AG04450 (cell line): ENCODE data around the gene ZNF783. TPM values are rescaled to one million over a fixed set of nuclear protein-coding genes. Genes with fewer than 3 reads are reported as not detected.

Source experiments
- CTCF ChIA-PET: fragments of 300-600, 350-600 bp; formaldehyde crosslinking; extraction: SDS; loops from one replicate; lab custom pipeline; 2022; ENCODE audit warnings: antibody characterized with exemption, inconsistent platforms; lab: Charles Lee
- POLR2A ChIA-PET: fragments of 350-600 bp; formaldehyde crosslinking; extraction: SDS; loops from one replicate; lab custom pipeline; 2021; ENCODE audit warnings: antibody characterized with exemption, inconsistent platforms; lab: Yijun Ruan, JAX
- DNase-seq: peaks from one replicate; pipeline ENCODE4 v3.0.0-alpha.2; 2011; ENCODE audit warnings: low read depth, low spot score
- H3K27ac ChIP-seq: one replicate; pipeline ENCODE4 v1.5.1; 2012; ENCODE audit warnings: low read depth, low read length, control low read depth
- H3K27me3 ChIP-seq: one replicate; pipeline ENCODE4 v1.6.0; 2012; ENCODE audit warnings: low read length; ENCODE audit not compliant: control insufficient read depth, insufficient read depth
- H3K4me3 ChIP-seq: 2 replicates; pipeline ENCODE4 v1.5.1; 2011; ENCODE audit warnings: mild to moderate bottlenecking, low read depth, low read length, control low read depth
- H3K9me3 ChIP-seq: 2 replicates; pipeline ENCODE4 v1.5.1; 2012; ENCODE audit warnings: low read length; ENCODE audit not compliant: control insufficient read depth, insufficient read depth
- CTCF ChIP-seq: IDR thresholded peaks from 2 replicates; pipeline ENCODE4 v1.5.1; 2011; ENCODE audit warnings: low read depth, low read length, control low read depth, inconsistent platforms
- polyA plus RNA-seq: library from polyadenylated mRNA; depleted of rRNA; stranded (reverse); fragments of >200 nt; gene quantifications from 2 replicates; pipeline ENCODE4 v1.2.3, GENCODE V29; 2011

ZNF783 gene
- polyA plus RNA-seq, 1 experiment: 5.2 TPM

- no peak for TF ChIP-seq CTCF
- ChIA-PET POLR2A (no interaction called here), CTCF (no interaction called here)
- H3K27me3 ChIP-seq: no peaks in the 10 kb centered on the region
- H3K4me3 ChIP-seq: no peak overlapping the region
- H3K27ac ChIP-seq: no peak overlapping the region
- DNase-seq: no peak
- no peaks in the 10 kb centered on the region for H3K9me3 ChIP-seq
These were observed 32.9 kb downstream of the ZNF783 start for GRCh38 chr7:149294634-149295480.

- no peak overlapping the region for H3K4me3 ChIP-seq
- DNase-seq: no peak
- H3K9me3 ChIP-seq: no peaks in the 10 kb centered on the region
- CTCF ChIA-PET: no interaction called here
- TF ChIP-seq CTCF: no peak
- H3K27ac ChIP-seq: no peak overlapping the region
- POLR2A ChIA-PET: no interaction called here
- H3K27me3 ChIP-seq: no peaks in the 10 kb centered on the region
These were observed 33.5 kb downstream of the ZNF783 start for GRCh38 chr7:149295481-149295850.

GRCh38 chr7:149296368-149296767, 34.4 kb downstream of the ZNF783 start:
- no peak for DNase-seq
- POLR2A ChIA-PET: no interaction called here
- CTCF ChIA-PET: no interaction called here
- Histone ChIP-seq H3K9me3 (no peaks in the 10 kb centered on the region), H3K27me3 (no peaks in the 10 kb centered on the region), H3K27ac (no peak overlapping the region), H3K4me3 (no peak overlapping the region)
- TF ChIP-seq CTCF: no peak

- ChIA-PET CTCF (interaction anchor here (2.0 kb wide), 1 partner anchor 13 kb away, joined by 6 read pairs; no protein-coding TSS in a partner anchor), POLR2A (no interaction called here)
- H3K27me3 ChIP-seq: no peaks in the 10 kb centered on the region
- H3K4me3 ChIP-seq: no peak overlapping the region
- no peak for DNase-seq
- H3K9me3 ChIP-seq: no peaks in the 10 kb centered on the region
- H3K27ac ChIP-seq: no peak overlapping the region
- TF ChIP-seq CTCF: no peak
These were observed 35.2 kb downstream of the ZNF783 start for GRCh38 chr7:149297034-149297755.
